Head of caudate nucleus (tissue), 42 donors: ENCODE data around the gene CFAP65.

ENCODE experiments used
- DNase-seq, 42 donors: peaks; one replicate each; pipeline versions ENCODE4 v3.0.0 to v3.0.0-alpha.2; 2020 to 2021; ENCODE audit warnings: mixed read lengths in 7 of 42
- intact Hi-C: fragments of 100-400 bp; cut with DNase I; formaldehyde crosslinking; loops from one replicate; pipeline ENCODE4 v1.15.0; 2022

CFAP65 gene, protein sequence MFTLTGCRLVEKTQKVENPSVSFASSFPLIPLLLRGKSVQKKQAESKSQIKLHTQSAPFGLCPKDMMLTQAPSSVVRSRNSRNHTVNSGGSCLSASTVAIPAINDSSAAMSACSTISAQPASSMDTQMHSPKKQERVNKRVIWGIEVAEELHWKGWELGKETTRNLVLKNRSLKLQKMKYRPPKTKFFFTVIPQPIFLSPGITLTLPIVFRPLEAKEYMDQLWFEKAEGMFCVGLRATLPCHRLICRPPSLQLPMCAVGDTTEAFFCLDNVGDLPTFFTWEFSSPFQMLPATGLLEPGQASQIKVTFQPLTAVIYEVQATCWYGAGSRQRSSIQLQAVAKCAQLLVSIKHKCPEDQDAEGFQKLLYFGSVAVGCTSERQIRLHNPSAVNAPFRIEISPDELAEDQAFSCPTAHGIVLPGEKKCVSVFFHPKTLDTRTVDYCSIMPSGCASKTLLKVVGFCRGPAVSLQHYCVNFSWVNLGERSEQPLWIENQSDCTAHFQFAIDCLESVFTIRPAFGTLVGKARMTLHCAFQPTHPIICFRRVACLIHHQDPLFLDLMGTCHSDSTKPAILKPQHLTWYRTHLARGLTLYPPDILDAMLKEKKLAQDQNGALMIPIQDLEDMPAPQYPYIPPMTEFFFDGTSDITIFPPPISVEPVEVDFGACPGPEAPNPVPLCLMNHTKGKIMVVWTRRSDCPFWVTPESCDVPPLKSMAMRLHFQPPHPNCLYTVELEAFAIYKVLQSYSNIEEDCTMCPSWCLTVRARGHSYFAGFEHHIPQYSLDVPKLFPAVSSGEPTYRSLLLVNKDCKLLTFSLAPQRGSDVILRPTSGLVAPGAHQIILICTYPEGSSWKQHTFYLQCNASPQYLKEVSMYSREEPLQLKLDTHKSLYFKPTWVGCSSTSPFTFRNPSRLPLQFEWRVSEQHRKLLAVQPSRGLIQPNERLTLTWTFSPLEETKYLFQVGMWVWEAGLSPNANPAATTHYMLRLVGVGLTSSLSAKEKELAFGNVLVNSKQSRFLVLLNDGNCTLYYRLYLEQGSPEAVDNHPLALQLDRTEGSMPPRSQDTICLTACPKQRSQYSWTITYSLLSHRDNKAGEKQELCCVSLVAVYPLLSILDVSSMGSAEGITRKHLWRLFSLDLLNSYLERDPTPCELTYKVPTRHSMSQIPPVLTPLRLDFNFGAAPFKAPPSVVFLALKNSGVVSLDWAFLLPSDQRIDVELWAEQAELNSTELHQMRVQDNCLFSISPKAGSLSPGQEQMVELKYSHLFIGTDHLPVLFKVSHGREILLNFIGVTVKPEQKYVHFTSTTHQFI (N-terminal part only)

DNA sequence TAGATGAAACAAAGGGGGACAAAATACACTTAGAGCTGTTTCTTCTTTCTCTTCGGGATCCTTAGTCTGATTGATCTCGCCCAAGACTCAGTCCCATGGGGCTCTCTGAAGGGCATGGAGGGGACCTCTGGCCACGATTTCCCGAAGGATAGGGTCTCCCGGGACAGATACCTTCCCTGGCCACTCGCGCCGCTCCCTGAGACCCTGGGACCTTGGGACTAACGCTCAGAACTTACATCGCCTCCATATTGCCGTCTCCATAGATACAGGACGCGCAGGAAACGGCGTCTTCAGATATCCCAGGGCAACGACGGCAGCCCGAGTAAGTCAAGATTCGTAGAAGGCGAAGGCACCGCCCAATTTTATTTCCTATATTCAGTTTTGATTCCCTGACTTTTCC is at the start of gene CFAP65:
TSS of gene CFAP65 (minus strand) at position 265 of the 400 bp plus-strand sequence. CDS start 2,468 bp downstream, outside the sequence.
- peak; percentile 60 to 91 (median 77) for DNase-seq

DNA sequence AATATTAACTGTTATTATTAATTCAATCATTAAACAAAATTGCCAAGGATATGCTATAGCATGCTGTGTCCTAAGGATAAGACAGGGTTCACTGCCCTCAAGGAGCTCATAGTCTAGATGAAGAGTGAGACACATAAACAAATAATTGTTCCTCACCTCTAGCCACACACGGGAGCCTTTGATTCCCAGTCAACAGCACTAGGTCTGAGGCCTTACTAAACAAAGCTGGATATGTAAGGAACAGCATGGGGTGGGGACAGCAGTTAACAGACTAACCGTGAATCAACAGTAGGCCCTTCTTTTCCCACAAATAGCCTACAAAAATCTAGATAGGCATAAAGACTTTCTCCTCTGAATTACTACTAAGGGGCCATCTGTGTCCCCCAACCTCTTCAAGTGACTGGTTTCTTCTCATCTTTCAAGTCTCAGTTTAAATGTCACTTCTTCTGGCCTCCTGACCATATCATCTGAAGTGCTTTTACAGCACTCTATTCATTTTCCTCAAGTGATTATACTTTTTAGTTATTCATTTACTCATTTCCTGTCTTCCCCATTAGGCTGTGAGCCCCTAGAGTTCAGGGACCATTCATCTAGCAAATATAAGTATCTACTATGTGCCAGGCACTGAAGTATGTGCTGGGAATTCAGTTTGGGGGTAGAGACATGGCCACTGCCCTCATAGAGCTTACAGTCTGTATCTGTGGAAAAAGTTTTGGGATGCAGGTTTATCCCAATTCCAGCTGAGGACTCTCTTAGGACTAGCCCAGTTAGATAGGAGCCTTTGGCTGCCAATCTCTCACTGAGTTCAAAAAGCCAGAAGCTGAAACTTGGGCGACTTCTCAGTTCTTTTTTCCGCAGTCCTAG is 49.4 kb upstream of the CFAP65 start:
- intact Hi-C loops, result no loop called here
- DNase-seq, result no peak

More for the DNA sequence above, at the start of gene CFAP65:
- intact Hi-C loops, result no loop called here

DNA sequence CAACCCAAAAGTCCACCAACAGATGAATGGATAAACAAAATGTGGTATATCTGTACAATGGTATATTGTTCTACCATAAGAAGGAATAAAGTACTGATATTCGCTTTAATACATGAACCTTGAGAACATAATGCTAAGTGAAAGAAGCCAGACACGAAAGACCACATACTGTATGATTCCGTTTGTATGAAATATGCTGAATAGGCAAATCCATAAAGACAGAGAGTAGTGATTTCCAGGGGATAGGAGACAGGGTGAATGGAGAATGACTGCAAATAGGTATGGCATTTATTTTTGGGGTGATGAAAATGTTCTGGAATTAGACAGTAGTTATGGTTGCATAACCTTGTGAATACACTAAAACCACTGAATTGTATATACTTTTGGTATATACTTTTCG is 48.0 kb upstream of the CFAP65 start:
- intact Hi-C loops, result no loop called here
- DNase-seq, result no peak

DNA sequence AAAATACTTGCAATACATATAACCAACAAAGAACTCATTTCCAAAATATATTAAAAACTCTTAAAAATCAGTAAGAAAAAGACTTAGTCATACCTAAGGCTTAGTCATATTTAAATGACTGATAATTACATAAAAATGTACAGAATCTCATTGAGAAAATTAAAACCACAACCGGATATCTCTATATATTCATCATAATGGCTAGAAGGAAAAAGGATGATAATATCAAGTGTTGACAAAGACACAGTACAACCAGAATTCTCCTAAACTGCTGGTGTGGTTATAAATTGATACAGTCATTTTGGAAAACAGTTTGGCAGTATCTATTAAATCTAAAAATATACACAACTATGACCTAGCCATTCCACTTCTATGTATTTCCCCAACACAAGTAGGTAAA is 46.5 kb upstream of the CFAP65 start:
- DNase-seq, result no peak
- intact Hi-C loops, result no loop called here

DNA sequence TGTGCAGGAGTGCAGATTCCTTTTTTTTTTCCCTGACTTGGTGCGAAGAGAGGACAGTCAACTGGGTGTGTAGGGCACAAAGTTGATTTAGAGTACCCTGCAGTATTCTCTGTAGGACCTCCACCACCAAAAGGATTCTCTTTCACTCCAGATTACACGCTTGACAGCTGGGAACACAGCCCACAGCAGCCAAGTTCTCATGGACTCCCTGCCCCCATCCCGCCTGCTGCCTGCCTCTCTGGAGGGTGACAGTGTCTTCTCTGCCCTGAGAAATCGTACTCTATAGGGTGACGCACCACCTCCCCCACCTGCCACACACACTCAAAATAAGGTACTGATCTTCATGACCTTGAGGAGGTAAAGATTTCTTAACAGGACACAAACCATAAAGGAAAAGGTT is 46.0 kb upstream of the CFAP65 start:
- intact Hi-C loops, result no loop called here

DNA sequence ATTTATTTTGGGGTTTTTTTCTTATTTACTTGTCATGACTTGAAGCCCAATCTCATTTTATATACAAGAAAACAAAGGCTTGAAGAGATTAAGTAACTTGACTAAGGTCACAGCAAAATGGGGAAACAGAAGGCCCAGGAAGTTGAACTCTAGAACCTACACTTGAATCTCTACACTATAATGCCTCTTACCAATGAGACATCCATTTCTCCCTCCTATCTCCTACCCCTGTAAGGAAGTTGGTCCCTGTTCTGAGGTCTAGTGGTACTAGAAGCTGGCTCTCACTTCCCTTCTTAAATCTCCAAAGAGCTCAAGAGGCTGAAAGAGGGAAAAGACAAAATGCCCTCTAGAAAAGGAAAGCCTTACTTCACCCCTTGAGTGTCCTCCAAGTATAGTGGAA is 44.9 kb upstream of the CFAP65 start:
- intact Hi-C loops, result no loop called here
- no peak for DNase-seq

More for the DNA sequence above, 46.0 kb upstream of the CFAP65 start:
- DNase-seq, result peak in 5 of 42 donors; percentile 4 to 53 (median 15)

DNA sequence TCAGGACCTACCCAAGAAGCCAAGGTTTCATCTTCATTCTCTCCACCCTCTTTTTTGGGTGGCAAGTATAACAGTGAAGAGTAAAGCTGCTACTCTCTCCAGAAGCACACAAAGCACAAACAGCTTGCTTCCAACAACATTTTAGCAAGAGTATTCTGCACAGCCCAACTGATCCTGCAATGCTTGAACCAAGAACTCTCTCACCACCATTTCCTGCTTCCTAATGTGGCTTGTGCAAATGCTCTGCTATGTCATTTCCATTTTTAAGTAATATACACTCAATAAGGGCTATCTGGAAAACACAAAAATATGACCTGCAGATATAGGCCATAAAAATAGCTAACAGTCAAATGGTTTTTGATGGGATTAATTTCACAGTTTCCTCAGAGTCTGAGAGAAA is 43.5 kb upstream of the CFAP65 start:
- DNase-seq, result no peak
- intact Hi-C loops, result no loop called here

DNA sequence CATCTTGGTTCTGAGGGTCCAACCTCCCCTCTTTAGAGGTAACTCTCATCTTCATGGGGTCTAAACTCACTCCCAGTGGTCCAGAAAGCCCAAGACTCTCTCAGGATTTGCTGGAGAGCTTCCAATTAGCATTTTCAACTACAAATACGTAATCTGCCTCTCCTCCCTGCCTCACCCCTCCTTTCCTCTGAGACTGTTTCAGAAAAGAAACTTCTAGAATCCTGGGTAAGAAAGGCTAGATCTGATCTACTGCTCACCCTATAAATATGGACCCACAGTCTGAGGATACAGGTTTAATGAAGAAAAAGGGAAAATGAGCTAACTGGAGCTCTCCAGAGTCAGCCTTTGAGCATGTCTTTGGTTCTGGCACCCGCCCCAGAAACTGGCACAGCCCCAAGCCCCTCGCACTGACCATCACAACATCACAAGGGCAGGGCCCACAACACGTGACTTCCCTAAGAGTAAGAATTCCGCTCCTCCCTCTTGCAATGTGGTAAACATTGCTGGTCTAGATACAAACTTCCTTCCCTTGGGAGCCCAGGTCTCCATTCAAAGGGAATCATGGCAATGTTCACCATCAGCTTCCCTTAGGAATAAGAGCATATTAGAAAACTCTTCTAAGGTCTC is 41.1 kb upstream of the CFAP65 start:
- intact Hi-C loops, result no loop called here
- no peak for DNase-seq

DNA sequence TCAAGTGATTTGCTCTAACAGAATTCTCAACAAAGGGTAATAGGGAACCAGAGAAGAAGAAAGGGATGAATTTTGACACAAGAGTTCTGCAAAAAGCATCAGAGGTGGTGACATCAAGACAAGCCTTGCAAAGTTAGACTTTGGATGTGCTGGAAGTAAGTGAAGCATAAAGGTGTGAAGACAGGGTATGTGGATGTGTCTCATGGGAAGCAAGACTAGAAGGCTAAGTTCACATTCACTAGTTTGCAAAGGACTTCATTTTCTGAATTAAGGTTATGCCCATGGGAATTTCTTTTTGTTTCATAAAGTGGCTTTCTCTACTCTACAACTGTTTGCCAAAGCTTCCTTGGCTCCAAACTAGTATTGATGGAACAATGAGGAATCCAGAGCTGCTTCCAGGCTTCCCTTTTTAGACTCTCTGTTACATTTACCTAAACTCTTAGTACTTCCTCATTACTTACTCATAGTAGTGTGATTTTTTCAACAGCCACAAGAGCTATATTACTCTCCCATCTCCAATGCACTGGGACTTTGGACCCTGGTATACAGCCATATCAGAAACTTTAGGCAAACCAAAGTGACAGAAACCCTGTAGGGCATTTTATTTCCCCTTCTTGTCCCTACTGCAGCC is 40.5 kb upstream of the CFAP65 start:
- DNase-seq, result no peak
- intact Hi-C loops, result no loop called here

DNA sequence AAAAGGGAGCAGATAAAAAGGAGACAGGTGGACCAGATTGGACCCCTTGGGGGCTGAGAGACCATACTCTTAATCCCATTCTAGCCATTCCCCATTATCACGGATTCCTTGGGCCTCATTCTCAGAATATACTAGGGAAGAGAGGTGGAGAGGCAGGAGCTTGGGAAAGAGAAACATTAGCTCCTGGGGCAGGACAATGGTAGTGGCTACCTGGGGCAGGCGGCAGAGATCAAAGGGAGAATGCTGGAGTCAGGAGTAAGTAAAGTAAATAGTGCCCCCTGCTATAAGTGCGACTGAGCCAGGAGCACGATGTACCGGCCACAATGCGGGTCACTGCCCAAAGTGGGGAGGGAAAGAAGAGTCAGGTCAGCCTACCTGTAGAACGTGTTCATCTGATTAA is 39.8 kb upstream of the CFAP65 start:
- intact Hi-C loops, result no loop called here
- DNase-seq, result no peak

DNA sequence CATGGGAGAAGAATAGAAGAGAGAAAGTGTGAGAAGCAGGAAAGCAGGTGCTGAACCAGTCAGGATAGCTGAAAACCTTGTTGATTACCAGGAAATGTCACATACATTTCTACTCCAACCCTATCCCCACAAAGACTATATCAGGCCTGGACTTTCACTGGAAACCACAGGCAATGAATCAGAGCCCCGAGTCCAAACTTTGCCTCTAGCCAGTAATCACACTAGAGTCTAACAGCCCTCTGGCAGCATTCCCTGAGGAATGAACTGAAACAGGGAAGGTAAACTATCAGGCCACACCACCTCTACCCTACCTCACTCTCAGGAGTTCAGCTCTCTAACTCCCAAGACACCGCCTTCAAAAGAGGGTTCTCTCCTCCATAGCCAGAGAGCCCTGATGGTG is 38.1 kb upstream of the CFAP65 start:
- intact Hi-C loops, result no loop called here
- no peak for DNase-seq

DNA sequence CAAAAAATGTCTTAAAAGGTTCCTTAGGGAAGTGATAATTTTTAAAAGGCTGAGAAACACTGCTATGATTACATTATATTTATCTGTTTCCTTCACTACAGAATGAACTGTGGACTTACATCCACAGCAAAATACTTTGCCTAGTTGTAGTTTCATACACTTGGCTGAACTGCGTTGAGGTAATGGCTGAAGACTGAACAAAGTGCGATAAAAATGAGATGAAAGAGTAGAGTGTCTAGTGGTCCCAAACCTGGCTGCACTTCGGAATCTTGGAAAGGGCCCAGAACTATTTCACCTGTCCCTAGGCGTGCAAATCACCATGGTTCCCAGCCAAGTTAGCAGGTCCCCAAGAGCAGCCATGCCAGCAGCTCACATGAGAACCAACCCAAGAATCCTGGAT is 37.6 kb upstream of the CFAP65 start:
- DNase-seq, result no peak
- intact Hi-C loops, result no loop called here

DNA sequence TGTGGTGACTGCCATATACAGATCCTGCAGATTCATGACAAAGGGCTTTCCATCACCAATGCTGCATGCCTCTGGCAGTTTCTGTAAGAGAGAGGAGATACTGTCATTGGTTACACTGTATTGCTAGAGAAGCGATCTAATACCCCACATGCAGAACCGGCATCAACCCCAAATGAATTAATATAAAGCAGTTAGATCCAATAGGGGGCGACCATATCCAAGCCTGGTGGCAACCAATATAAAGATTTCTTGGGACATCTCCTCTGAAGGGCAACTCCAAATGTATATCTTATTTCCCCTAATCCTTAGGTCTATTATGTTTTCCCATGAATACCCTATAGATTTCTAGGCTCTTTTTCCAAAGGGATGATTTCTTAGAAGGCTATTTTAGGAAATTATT is 36.8 kb upstream of the CFAP65 start:
- no peak for DNase-seq
- intact Hi-C loops, result no loop called here

DNA sequence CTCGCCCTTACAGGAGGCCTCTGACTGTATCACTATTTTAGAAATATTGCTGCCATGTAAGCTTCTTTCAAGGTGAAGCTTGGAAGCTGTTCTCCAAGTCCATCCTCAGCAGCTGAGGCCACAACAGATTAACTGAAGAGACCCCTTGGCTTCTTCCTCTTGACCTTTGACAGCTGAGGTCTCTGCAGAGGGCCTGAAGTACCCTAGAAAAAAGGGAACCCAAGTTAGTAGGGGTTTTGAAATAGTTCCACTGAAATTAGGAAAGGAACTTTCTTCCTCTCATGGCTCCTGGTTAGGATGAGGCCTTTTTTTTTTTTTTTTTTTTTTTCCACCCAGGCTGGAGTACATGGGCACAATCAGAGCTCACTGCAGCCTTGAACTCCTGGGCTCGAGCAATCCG is 34.9 kb upstream of the CFAP65 start:
- intact Hi-C loops, result no loop called here
- DNase-seq, result no peak

DNA sequence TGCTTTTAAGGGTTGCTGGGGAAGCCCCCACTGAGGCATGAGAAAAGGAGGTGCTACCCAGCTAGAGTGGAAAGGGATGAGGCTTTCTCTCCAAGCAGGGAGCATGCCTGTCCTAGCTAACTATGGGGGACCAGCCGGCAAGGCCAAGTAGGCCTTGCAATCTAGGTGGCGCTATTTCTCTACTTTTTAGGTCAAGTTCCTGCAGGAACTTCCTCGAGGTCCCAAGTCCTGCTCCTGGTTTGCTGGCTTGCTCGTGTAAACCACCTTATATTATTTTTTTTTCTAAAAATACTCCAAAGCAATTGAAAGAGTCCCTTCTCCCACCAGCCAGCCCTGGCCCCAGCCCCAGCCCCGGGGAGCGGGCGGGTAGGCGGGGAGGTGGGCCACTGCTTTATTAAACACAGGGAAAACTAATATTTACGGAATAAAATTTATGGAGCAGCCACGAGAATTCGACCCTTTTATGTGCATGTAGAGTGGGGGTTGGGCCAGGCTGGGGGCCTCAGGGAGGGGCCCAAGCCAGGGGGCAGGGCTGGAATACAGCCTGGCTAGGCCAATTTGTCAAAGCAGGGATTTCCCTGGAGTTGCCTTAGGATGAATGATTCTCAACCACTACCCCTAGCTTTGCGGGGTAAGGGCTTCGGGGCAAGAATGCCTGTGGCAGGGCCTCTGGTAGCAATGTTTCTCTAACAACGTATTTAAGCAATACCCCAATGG is 32.3 kb upstream of the CFAP65 start:
- DNase-seq, result peak in 20 of 42 donors; percentile 15 to 65 (median 36)
- intact Hi-C loops, result no loop called here

DNA sequence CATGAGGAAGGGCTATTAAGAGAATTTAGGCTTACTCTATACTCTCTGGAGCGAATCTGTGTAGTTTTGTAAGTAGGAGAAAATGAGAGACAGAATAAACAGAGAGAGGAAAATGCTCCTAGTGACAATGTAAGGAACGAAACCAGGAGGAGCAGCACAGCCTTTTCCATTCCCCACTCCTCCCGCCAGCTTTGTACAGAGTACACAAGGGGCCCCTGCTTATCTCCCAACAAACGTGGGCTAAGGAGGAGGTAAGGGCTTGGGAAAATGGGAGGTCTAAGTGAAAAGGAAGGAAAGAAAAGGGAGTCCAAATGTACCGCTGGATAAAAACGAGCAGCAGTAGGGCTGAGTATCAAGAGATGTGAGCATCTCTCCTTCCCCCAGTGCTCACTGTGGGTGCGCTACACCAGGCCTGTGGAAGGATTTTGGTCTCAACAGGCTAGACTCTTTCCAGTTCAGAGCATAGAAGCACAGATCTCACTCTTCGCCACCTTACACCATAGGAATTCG is 31.5 kb upstream of the CFAP65 start:
- no peak for DNase-seq
- intact Hi-C loops, result no loop called here
